ENCODE results near the gene CCDC9B. TPM values are rescaled to one million over a fixed set of nuclear protein-coding genes. Genes with fewer than 3 reads are reported as not detected.

CCDC9B gene
- total RNA-seq, 1 experiment from 2014 or later: 1.2 TPM

GRCh38 chr15:40300367-40300766 is 40.4 kb downstream of the CCDC9B start:
- no peak overlapping the region for H3K27ac ChIP-seq (ENCODE audit: low read length)
- DNase-seq: no peak
- peaks cover 8% of the 10 kb centered on the region for H3K9me3 ChIP-seq (ENCODE audit: low read length)
- no peaks in the 10 kb centered on the region for H3K4me1 ChIP-seq (ENCODE audit: low read length)
- no peaks in the 10 kb centered on the region for H3K9me2 ChIP-seq (replicated peaks; ENCODE audit: insufficient read depth, low read length)
- H3K36me3 ChIP-seq (ENCODE audit: insufficient read depth, low read length): 0 out of 2 replicates have a peak, but pooled peaks cover 3% of the 10 kb centered on the region
- H2AFZ ChIP-seq (ENCODE audit: low read length): no peak overlapping the region
- H3K9ac ChIP-seq (ENCODE audit: low read length): no peak overlapping the region
- H4K20me1 ChIP-seq (ENCODE audit: insufficient read depth, low read depth, low read length): no peaks in the 10 kb centered on the region
- H3K4me3 ChIP-seq (ENCODE audit: low read length): no peak overlapping the region
- H3K4me2 ChIP-seq (ENCODE audit: low read depth, low read length, poor library complexity, severe bottlenecking): no peak overlapping the region
- no peaks in the 10 kb centered on the region for H3K79me2 ChIP-seq (ENCODE audit: low read length)
- no peaks in the 10 kb centered on the region; the same call in 1 of the 2 replicates for H3K27me3 ChIP-seq (ENCODE audit: low read length)

GRCh38 chr15:40298216-40298935 is 42.4 kb downstream of the CCDC9B start:
- H2AFZ ChIP-seq (ENCODE audit: low read length): no peak overlapping the region
- H4K20me1 ChIP-seq (ENCODE audit: insufficient read depth, low read depth, low read length): no peaks in the 10 kb centered on the region
- no peaks in the 10 kb centered on the region; the same call in 1 of the 2 replicates for H3K27me3 ChIP-seq (ENCODE audit: low read length)
- no peak for DNase-seq
- no peak overlapping the region for H3K27ac ChIP-seq (ENCODE audit: low read length)
- H3K79me2 ChIP-seq (ENCODE audit: low read length): no peaks in the 10 kb centered on the region
- H3K36me3 ChIP-seq (ENCODE audit: insufficient read depth, low read length): 0 out of 2 replicates have a peak, but pooled peaks cover 3% of the 10 kb centered on the region
- no peaks in the 10 kb centered on the region for H3K4me1 ChIP-seq (ENCODE audit: low read length)
- no peaks in the 10 kb centered on the region for H3K9me2 ChIP-seq (replicated peaks; ENCODE audit: insufficient read depth, low read length)
- H3K9ac ChIP-seq (ENCODE audit: low read length): no peak overlapping the region
- H3K9me3 ChIP-seq (ENCODE audit: low read length): peaks cover 8% of the 10 kb centered on the region
- H3K4me2 ChIP-seq (ENCODE audit: low read depth, low read length, poor library complexity, severe bottlenecking): no peak overlapping the region
- H3K4me3 ChIP-seq (ENCODE audit: low read length): no peak overlapping the region

GRCh38 chr15:40297356-40297755 is 43.4 kb downstream of the CCDC9B start:
- H3K9ac ChIP-seq (ENCODE audit: low read length): no peak overlapping the region
- H3K9me3 ChIP-seq (ENCODE audit: low read length): peaks cover 8% of the 10 kb centered on the region
- no peaks in the 10 kb centered on the region for H4K20me1 ChIP-seq (ENCODE audit: insufficient read depth, low read depth, low read length)
- no peak overlapping the region for H3K4me3 ChIP-seq (ENCODE audit: low read length)
- H3K4me1 ChIP-seq (ENCODE audit: low read length): no peaks in the 10 kb centered on the region
- DNase-seq: no peak
- no peaks in the 10 kb centered on the region for H3K9me2 ChIP-seq (replicated peaks; ENCODE audit: insufficient read depth, low read length)
- no peak overlapping the region for H3K4me2 ChIP-seq (ENCODE audit: low read depth, low read length, poor library complexity, severe bottlenecking)
- no peaks in the 10 kb centered on the region; the same call in 1 of the 2 replicates for H3K27me3 ChIP-seq (ENCODE audit: low read length)
- 0 out of 2 replicates have a peak, but pooled peaks cover 3% of the 10 kb centered on the region for H3K36me3 ChIP-seq (ENCODE audit: insufficient read depth, low read length)
- H2AFZ ChIP-seq (ENCODE audit: low read length): no peak overlapping the region
- H3K79me2 ChIP-seq (ENCODE audit: low read length): no peaks in the 10 kb centered on the region
- H3K27ac ChIP-seq (ENCODE audit: low read length): no peak overlapping the region

- Histone ChIP-seq H4K20me1 (ENCODE audit: insufficient read depth, low read depth, low read length) (no peaks in the 10 kb centered on the region), H3K27me3 (ENCODE audit: low read length) (no peaks in the 10 kb centered on the region; the same call in 1 of the 2 replicates), H3K4me2 (ENCODE audit: low read depth, low read length, poor library complexity, severe bottlenecking) (no peak overlapping the region), H3K27ac (ENCODE audit: low read length) (no peak overlapping the region), H3K9ac (ENCODE audit: low read length) (no peak overlapping the region), H3K4me1 (ENCODE audit: low read length) (no peaks in the 10 kb centered on the region), H3K36me3 (ENCODE audit: insufficient read depth, low read length) (0 out of 2 replicates have a peak, but pooled peaks cover 3% of the 10 kb centered on the region), H3K9me2 (replicated peaks; ENCODE audit: insufficient read depth, low read length) (no peaks in the 10 kb centered on the region), H3K79me2 (ENCODE audit: low read length) (no peaks in the 10 kb centered on the region), H3K9me3 (ENCODE audit: low read length) (peaks cover 8% of the 10 kb centered on the region), H2AFZ (ENCODE audit: low read length) (no peak overlapping the region), H3K4me3 (ENCODE audit: low read length) (no peak overlapping the region)
- DNase-seq: no peak
Observed at GRCh38 chr15:40296561-40297230, 44.0 kb downstream of the CCDC9B start.

DNA sequence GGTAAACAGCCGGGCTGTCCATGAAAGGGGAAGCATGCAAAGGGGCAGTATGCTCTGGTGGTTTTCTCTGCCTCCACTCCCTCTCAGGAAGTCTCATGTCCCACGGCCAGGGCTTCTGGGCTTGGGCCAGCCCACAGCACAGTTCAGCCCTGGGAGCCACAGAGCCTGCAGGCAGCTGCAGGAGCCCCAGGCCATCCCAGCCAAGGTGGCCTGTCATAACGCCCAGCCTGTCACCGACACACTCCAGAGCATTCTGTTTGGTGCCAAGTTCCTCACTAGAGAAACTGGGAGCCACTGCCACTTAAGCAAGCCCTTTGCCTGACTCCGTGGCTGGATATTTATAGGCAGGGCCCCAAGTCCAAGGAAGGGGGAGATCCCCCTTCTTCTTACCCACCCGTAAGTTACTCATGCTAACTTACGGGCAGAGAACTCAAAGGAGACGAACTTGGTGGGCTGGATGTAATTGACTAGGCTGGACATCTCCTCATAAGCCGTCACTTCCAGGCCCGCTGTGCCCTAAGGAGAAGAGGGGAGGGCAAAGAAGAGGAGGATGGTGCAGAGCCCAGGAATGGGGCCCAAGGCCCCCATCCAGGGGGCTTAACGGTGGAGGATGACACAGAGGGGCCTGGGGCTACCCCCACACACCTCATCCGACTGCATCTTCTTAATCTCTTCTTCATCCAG is 44.7 kb downstream of the CCDC9B start:
- Histone ChIP-seq H2AFZ (ENCODE audit: low read length) (no peak overlapping the region), H3K9me3 (ENCODE audit: low read length) (peaks cover 8% of the 10 kb centered on the region), H3K9ac (ENCODE audit: low read length) (no peak overlapping the region), H3K4me3 (ENCODE audit: low read length) (no peak overlapping the region), H3K4me2 (ENCODE audit: low read depth, low read length, poor library complexity, severe bottlenecking) (no peak overlapping the region), H3K79me2 (ENCODE audit: low read length) (no peaks in the 10 kb centered on the region), H4K20me1 (ENCODE audit: insufficient read depth, low read depth, low read length) (no peaks in the 10 kb centered on the region), H3K4me1 (ENCODE audit: low read length) (no peaks in the 10 kb centered on the region), H3K9me2 (replicated peaks; ENCODE audit: insufficient read depth, low read length) (no peaks in the 10 kb centered on the region), H3K27me3 (ENCODE audit: low read length) (no peaks in the 10 kb centered on the region; the same call in 1 of the 2 replicates), H3K36me3 (ENCODE audit: insufficient read depth, low read length) (0 out of 2 replicates have a peak, but pooled peaks cover 3% of the 10 kb centered on the region), H3K27ac (ENCODE audit: low read length) (no peak overlapping the region)
- DNase-seq: no peak

- 0 out of 2 replicates have a peak, but pooled peaks cover 3% of the 10 kb centered on the region for H3K36me3 ChIP-seq (ENCODE audit: insufficient read depth, low read length)
- H3K4me3 ChIP-seq (ENCODE audit: low read length): no peak overlapping the region
- DNase-seq: no peak
- H2AFZ ChIP-seq (ENCODE audit: low read length): no peak overlapping the region
- no peak overlapping the region for H3K9ac ChIP-seq (ENCODE audit: low read length)
- no peaks in the 10 kb centered on the region for H3K79me2 ChIP-seq (ENCODE audit: low read length)
- peaks cover 1% of the 10 kb centered on the region for H3K9me3 ChIP-seq (ENCODE audit: low read length)
- no peaks in the 10 kb centered on the region; the same call in 1 of the 2 replicates for H3K27me3 ChIP-seq (ENCODE audit: low read length)
- H3K4me2 ChIP-seq (ENCODE audit: low read depth, low read length, poor library complexity, severe bottlenecking): no peak overlapping the region
- no peaks in the 10 kb centered on the region for H4K20me1 ChIP-seq (ENCODE audit: insufficient read depth, low read depth, low read length)
- peaks cover 3% of the 10 kb centered on the region for H3K4me1 ChIP-seq (ENCODE audit: low read length)
- no peak overlapping the region for H3K27ac ChIP-seq (ENCODE audit: low read length)
- H3K9me2 ChIP-seq (replicated peaks; ENCODE audit: insufficient read depth, low read length): no peaks in the 10 kb centered on the region
Observed at GRCh38 chr15:40295297-40295696, 45.4 kb downstream of the CCDC9B start.

- Histone ChIP-seq H3K27ac (ENCODE audit: low read length) (no peak overlapping the region), H3K36me3 (ENCODE audit: insufficient read depth, low read length) (no peaks in the 10 kb centered on the region), H3K9me3 (ENCODE audit: low read length) (no peaks in the 10 kb centered on the region), H3K4me1 (ENCODE audit: low read length) (peaks cover 14% of the 10 kb centered on the region), H3K9ac (ENCODE audit: low read length) (no peak overlapping the region), H3K4me3 (ENCODE audit: low read length) (no peak overlapping the region), H3K9me2 (replicated peaks; ENCODE audit: insufficient read depth, low read length) (no peaks in the 10 kb centered on the region), H3K27me3 (ENCODE audit: low read length) (no peaks in the 10 kb centered on the region), H3K4me2 (ENCODE audit: low read depth, low read length, poor library complexity, severe bottlenecking) (no peak overlapping the region), H3K79me2 (ENCODE audit: low read length) (no peaks in the 10 kb centered on the region), H4K20me1 (ENCODE audit: insufficient read depth, low read depth, low read length) (no peaks in the 10 kb centered on the region), H2AFZ (ENCODE audit: low read length) (no peak overlapping the region)
- no peak for DNase-seq
Observed at GRCh38 chr15:40293905-40294895, 46.5 kb downstream of the CCDC9B start.

Data from Karpas-422 (cell line).